ENCODE measurements around the gene NRG2. TPM values are rescaled to one million over a fixed set of nuclear protein-coding genes. Genes with fewer than 3 reads are reported as not detected.

Gene NRG2
- total and polyA plus RNA-seq, 3 experiments from 2014 or later = 0.18 to 0.24 TPM; not detected in 1

DNA sequence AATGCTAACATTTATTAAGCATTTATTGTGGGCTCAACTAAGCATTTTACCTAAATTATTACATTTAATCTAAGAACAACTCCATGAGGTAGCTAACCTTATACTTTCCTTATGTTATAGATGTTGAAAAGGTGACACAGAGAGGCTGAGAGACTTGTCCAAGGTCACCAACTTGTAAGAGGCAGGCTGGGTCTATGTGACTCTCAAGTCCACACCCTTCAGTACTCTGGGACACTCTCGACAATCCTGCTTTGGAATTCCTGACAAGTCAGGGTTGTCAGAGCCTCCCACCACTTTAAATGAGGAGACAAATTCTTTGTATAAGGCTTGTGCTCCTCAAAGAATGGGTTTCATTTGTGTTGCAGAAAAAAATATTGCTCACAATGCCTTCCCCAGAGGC is 67.2 kb downstream of the NRG2 start:
- no peak overlapping the region for H3K4me3 Mint-ChIP-seq
- CTCF ChIA-PET = no interaction called here

DNA sequence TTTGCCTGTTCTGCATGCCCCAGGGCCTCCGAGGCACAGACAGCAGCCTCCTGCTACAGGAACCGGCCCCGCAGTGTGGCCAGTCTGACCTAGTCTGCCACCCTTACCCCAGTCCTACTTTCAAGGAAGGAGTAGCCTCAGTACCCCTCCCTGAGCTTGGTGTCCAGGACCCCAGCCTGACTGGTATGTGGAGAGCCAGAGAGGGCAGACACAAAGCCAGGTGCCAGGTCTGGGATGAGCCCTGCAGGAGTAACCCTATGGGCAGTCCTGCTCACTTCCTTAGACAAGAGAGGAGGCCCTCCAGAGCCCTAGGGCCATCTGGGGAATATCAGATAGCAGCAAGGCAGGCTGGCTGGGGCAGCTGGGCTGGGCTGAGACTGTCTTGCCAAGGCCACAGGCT is 67.8 kb downstream of the NRG2 start:
- ChIA-PET CTCF (no interaction called here), POLR2A (no interaction called here)
- peaks cover 15 to 51% of the 10 kb centered on the region in 2 donors for H3K27me3 Mint-ChIP-seq

More for the DNA sequence above, 67.2 kb downstream of the NRG2 start:
- H3K4me1 ChIP-seq (ENCODE audit: insufficient read depth, low read length) = no peaks in the 10 kb centered on the region
- H3K27ac Mint-ChIP-seq = no peak overlapping the region
- no peak for DNase-seq
- POLR2A ChIA-PET = no interaction called here
- H3K9me3 ChIP-seq (ENCODE audit: low read length) = no peaks in the 10 kb centered on the region
- H3K27ac ChIP-seq (ENCODE audit: low read depth, low read length) = no peak overlapping the region
- H3K4me1 Mint-ChIP-seq = no peaks in the 10 kb centered on the region
- H3K27me3 Mint-ChIP-seq = peaks cover 17 to 51% of the 10 kb centered on the region in 2 donors
- no peaks in the 10 kb centered on the region for H3K27me3 ChIP-seq (ENCODE audit: insufficient read depth, low read length, poor library complexity, severe bottlenecking)
- H3K4me3 ChIP-seq (ENCODE audit: low read length) = no peak overlapping the region
- H3K36me3 Mint-ChIP-seq = no peaks in the 10 kb centered on the region
- H3K36me3 ChIP-seq (ENCODE audit: insufficient read depth, low read length) = no peaks in the 10 kb centered on the region
- H3K9me3 Mint-ChIP-seq = peaks cover 0 to 3% (median 0%) of the 10 kb centered on the region in 5 donors

GRCh38 chr5:139974661-139975060 is 68.4 kb downstream of the NRG2 start:
- H3K27ac Mint-ChIP-seq = no peak overlapping the region

More for the DNA sequence above, 67.8 kb downstream of the NRG2 start:
- Histone ChIP-seq H3K27ac (ENCODE audit: low read depth, low read length) (no peak overlapping the region), H3K9me3 (ENCODE audit: low read length) (no peaks in the 10 kb centered on the region), H3K27me3 (ENCODE audit: insufficient read depth, low read length, poor library complexity, severe bottlenecking) (no peaks in the 10 kb centered on the region), H3K4me1 (ENCODE audit: insufficient read depth, low read length) (no peaks in the 10 kb centered on the region), H3K36me3 (ENCODE audit: insufficient read depth, low read length) (no peaks in the 10 kb centered on the region), H3K4me3 (ENCODE audit: low read length) (no peak overlapping the region)
- DNase-seq = no peak
- no peak overlapping the region for H3K4me3 Mint-ChIP-seq
- no peak overlapping the region for H3K27ac Mint-ChIP-seq
- no peaks in the 10 kb centered on the region for H3K36me3 Mint-ChIP-seq
- H3K9me3 Mint-ChIP-seq = peaks cover 0 to 3% (median 0%) of the 10 kb centered on the region in 5 donors
- H3K4me1 Mint-ChIP-seq = no peaks in the 10 kb centered on the region

GRCh38 chr5:139971202-139971725 is 71.8 kb downstream of the NRG2 start:
- no peak overlapping the region for H3K4me3 ChIP-seq (ENCODE audit: low read length)
- H3K36me3 ChIP-seq (ENCODE audit: insufficient read depth, low read length) = no peaks in the 10 kb centered on the region
- ChIA-PET CTCF (interaction anchor here (0.9 to 7.8 kb wide), 4 partner anchors 11 to 206 kb away, joined by 3 to 146 read pairs (median 4); partner anchors contain the start of gene PSD2), POLR2A (no interaction called here)
- DNase-seq = no peak
- Mint-ChIP-seq H3K27ac (no peak overlapping the region), H3K4me1 (peaks cover 0 to 3% (median 0%) of the 10 kb centered on the region in 3 donors), H3K36me3 (no peaks in the 10 kb centered on the region), H3K4me3 (no peak overlapping the region), H3K27me3 (peaks cover 17 to 39% of the 10 kb centered on the region in 2 donors), H3K9me3 (no peaks in the 10 kb centered on the region)
- no peaks in the 10 kb centered on the region for H3K9me3 ChIP-seq (ENCODE audit: low read length)
- no peaks in the 10 kb centered on the region for H3K27me3 ChIP-seq (ENCODE audit: insufficient read depth, low read length, poor library complexity, severe bottlenecking)
- H3K4me1 ChIP-seq (ENCODE audit: insufficient read depth, low read length) = no peaks in the 10 kb centered on the region
- H3K27ac ChIP-seq (ENCODE audit: low read depth, low read length) = no peak overlapping the region

More at GRCh38 chr5:139974661-139975060, 68.4 kb downstream of the NRG2 start:
- ChIA-PET CTCF (interaction anchor here (2.2 kb wide), 1 partner anchor 187 kb away, joined by 8 read pairs; no protein-coding TSS in a partner anchor), POLR2A (interaction anchor here (0.6 kb wide), 1 partner anchor 1797 kb away, joined by 3 read pairs; no protein-coding TSS in a partner anchor)
- Mint-ChIP-seq H3K4me3 (no peak overlapping the region), H3K9me3 (peaks cover 0 to 3% (median 0%) of the 10 kb centered on the region in 5 donors), H3K27me3 (peaks cover 18 to 51% of the 10 kb centered on the region in 2 donors), H3K4me1 (no peaks in the 10 kb centered on the region), H3K36me3 (no peaks in the 10 kb centered on the region)
- DNase-seq = no peak
- no peaks in the 10 kb centered on the region for H3K9me3 ChIP-seq (ENCODE audit: low read length)
- H3K4me3 ChIP-seq (ENCODE audit: low read length) = no peak overlapping the region
- no peak overlapping the region for H3K27ac ChIP-seq (ENCODE audit: low read depth, low read length)
- no peaks in the 10 kb centered on the region for H3K27me3 ChIP-seq (ENCODE audit: insufficient read depth, low read length, poor library complexity, severe bottlenecking)
- H3K4me1 ChIP-seq (ENCODE audit: insufficient read depth, low read length) = no peaks in the 10 kb centered on the region
- H3K36me3 ChIP-seq (ENCODE audit: insufficient read depth, low read length) = no peaks in the 10 kb centered on the region

DNA sequence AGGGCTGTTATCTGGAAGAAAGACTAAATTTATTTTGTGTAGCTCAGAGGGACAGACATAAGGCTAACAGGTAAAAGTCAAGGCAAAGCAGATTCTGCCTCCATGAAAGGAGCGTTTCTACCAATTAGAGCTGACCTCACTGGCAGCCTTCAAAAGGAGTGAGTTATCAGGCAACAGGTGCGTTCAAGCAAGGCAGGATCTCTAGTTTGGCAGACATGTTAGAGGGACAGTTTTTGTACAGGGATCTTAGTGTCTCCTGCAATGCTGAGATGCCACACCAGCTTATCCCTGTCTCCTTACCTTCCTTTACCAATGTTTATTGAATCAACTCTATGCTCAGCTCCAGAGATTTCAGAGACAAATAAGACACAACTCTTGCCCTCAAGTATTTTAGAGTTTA is 73.8 kb downstream of the NRG2 start:
- peaks cover 0 to 3% (median 0%) of the 10 kb centered on the region in 3 donors for H3K4me1 Mint-ChIP-seq
- no peak overlapping the region for H3K4me3 Mint-ChIP-seq
- no peak for DNase-seq
- Histone ChIP-seq H3K27ac (ENCODE audit: low read depth, low read length) (no peak overlapping the region), H3K36me3 (ENCODE audit: insufficient read depth, low read length) (no peaks in the 10 kb centered on the region), H3K4me1 (ENCODE audit: insufficient read depth, low read length) (no peaks in the 10 kb centered on the region), H3K9me3 (ENCODE audit: low read length) (no peaks in the 10 kb centered on the region), H3K4me3 (ENCODE audit: low read length) (no peak overlapping the region), H3K27me3 (ENCODE audit: insufficient read depth, low read length, poor library complexity, severe bottlenecking) (no peaks in the 10 kb centered on the region)
- no peaks in the 10 kb centered on the region for H3K9me3 Mint-ChIP-seq
- no peak overlapping the region for H3K27ac Mint-ChIP-seq
- H3K36me3 Mint-ChIP-seq = no peaks in the 10 kb centered on the region
- ChIA-PET CTCF (interaction anchor here (0.8 to 7.8 kb wide), 34 partner anchors 8 to 333 kb away, joined by 3 to 146 read pairs (median 5); no protein-coding TSS in a partner anchor), POLR2A (no interaction called here)
- peaks cover 15 to 35% of the 10 kb centered on the region in 2 donors for H3K27me3 Mint-ChIP-seq

- Mint-ChIP-seq H3K9me3 (no peaks in the 10 kb centered on the region), H3K4me3 (no peak overlapping the region), H3K27ac (no peak overlapping the region), H3K36me3 (no peaks in the 10 kb centered on the region), H3K27me3 (peaks cover 11 to 32% of the 10 kb centered on the region in 2 donors), H3K4me1 (peaks cover 0 to 3% (median 0%) of the 10 kb centered on the region in 3 donors)
- ChIA-PET CTCF (interaction anchor here (0.8 to 7.8 kb wide), 38 partner anchors 8 to 333 kb away, joined by 3 to 146 read pairs (median 5); no protein-coding TSS in a partner anchor), POLR2A (interaction anchor here (0.5 kb wide), 1 partner anchor 73 kb away, joined by 6 read pairs; no protein-coding TSS in a partner anchor)
- peak; percentile 76 to 87 (median 80) for DNase-seq
- H3K9me3 ChIP-seq (ENCODE audit: low read length) = no peaks in the 10 kb centered on the region
- H3K4me3 ChIP-seq (ENCODE audit: low read length) = no peak overlapping the region
- H3K4me1 ChIP-seq (ENCODE audit: insufficient read depth, low read length) = no peaks in the 10 kb centered on the region
- no peaks in the 10 kb centered on the region for H3K36me3 ChIP-seq (ENCODE audit: insufficient read depth, low read length)
- no peaks in the 10 kb centered on the region for H3K27me3 ChIP-seq (ENCODE audit: insufficient read depth, low read length, poor library complexity, severe bottlenecking)
- H3K27ac ChIP-seq (ENCODE audit: low read depth, low read length) = no peak overlapping the region
Measured at GRCh38 chr5:139968547-139969261, 74.4 kb downstream of the NRG2 start.

DNA sequence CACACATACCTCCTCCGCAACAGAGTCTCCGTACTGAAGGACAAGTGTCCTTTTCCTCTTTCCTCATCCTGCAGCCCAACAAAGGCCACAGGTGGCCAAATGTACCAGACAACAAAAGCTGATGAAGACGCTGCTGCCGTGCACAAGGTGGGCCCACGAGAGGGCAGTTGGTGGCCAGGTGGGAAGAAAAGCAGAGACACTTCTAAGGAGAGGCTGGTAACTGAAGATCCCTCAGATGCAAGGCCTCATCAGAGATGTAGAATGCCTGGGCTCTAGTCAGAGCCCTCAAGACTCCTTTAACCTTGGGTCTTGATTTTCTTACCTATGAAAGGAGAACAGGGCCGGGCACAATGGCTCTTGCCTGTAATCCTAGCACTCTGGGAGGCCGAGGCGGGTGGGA is 75.7 kb downstream of the NRG2 start:
- Mint-ChIP-seq H3K4me3 (no peak overlapping the region), H3K27me3 (peaks cover 11 to 32% of the 10 kb centered on the region in 2 donors), H3K4me1 (peaks cover 0 to 3% (median 0%) of the 10 kb centered on the region in 3 donors), H3K36me3 (no peaks in the 10 kb centered on the region), H3K27ac (no peak overlapping the region), H3K9me3 (no peaks in the 10 kb centered on the region)
- Histone ChIP-seq H3K4me3 (ENCODE audit: low read length) (no peak overlapping the region), H3K27ac (ENCODE audit: low read depth, low read length) (no peak overlapping the region), H3K4me1 (ENCODE audit: insufficient read depth, low read length) (no peaks in the 10 kb centered on the region), H3K9me3 (ENCODE audit: low read length) (no peaks in the 10 kb centered on the region), H3K27me3 (ENCODE audit: insufficient read depth, low read length, poor library complexity, severe bottlenecking) (no peaks in the 10 kb centered on the region), H3K36me3 (ENCODE audit: insufficient read depth, low read length) (no peaks in the 10 kb centered on the region)
- ChIA-PET POLR2A (no interaction called here), CTCF (interaction anchor here (2.2 to 7.8 kb wide), 4 partner anchors 11 to 180 kb away, joined by 6 to 146 read pairs (median 40); no protein-coding TSS in a partner anchor)
- DNase-seq = no peak

DNA sequence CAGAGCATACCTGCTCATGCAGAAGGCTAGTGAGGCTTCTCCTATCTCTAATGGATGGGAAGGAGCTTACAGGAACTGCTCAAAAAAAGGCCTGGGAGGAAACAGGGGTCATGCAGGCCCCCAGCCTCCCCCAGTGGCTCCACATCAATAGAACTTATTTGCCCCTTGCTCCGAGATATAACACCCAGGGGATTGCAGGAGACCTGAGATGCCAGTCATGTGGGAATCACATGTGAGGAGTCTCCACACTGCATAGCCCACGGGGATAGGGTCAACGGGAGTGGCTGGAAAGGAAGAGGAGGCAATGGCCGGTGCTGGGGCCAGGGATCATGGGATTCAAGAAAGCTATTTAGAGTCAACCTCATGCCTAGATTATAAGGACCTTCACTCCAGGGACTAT is 76.2 kb downstream of the NRG2 start:
- Mint-ChIP-seq H3K4me1 (peaks cover 0 to 3% (median 0%) of the 10 kb centered on the region in 3 donors), H3K9me3 (no peaks in the 10 kb centered on the region), H3K36me3 (no peaks in the 10 kb centered on the region), H3K27me3 (peaks cover 12 to 28% of the 10 kb centered on the region in 2 donors), H3K27ac (no peak overlapping the region), H3K4me3 (no peak overlapping the region)
- no peaks in the 10 kb centered on the region for H3K36me3 ChIP-seq (ENCODE audit: insufficient read depth, low read length)
- no peak for DNase-seq
- no peaks in the 10 kb centered on the region for H3K27me3 ChIP-seq (ENCODE audit: insufficient read depth, low read length, poor library complexity, severe bottlenecking)
- no peak overlapping the region for H3K4me3 ChIP-seq (ENCODE audit: low read length)
- H3K4me1 ChIP-seq (ENCODE audit: insufficient read depth, low read length) = no peaks in the 10 kb centered on the region
- no peaks in the 10 kb centered on the region for H3K9me3 ChIP-seq (ENCODE audit: low read length)
- H3K27ac ChIP-seq (ENCODE audit: low read depth, low read length) = no peak overlapping the region
- ChIA-PET CTCF (interaction anchor here (3.7 to 7.8 kb wide), 2 partner anchors 10 to 179 kb away, joined by 42 to 146 read pairs; no protein-coding TSS in a partner anchor), POLR2A (no interaction called here)

Data from CD8-positive, alpha-beta memory T cell (primary cell).